ENCODE measurements around the gene STPG3.

- no peak for TF ChIP-seq CTCF (IDR thresholded peaks at IDR 0.05; ENCODE audit: low read depth, low read length)
- TF ChIP-seq POLR2A (IDR thresholded peaks at IDR 0.05; ENCODE audit: extremely low read depth, insufficient read length) = no peak
- TF ChIP-seq MAX (IDR thresholded peaks at IDR 0.05; ENCODE audit: low read depth, low read length) = no peak
- TF ChIP-seq MYC (IDR thresholded peaks at IDR 0.05; ENCODE audit: low read depth, low read length) = no peak
Measured at GRCh38 chr9:137215196-137215986, 35.7 kb upstream of the STPG3 start.

Data from NB4 (cell line).